Measurements from ENCODE around the gene LCA5L. TPM values are rescaled to one million over a fixed set of nuclear protein-coding genes. Genes with fewer than 3 reads are reported as not detected.
A peak's percentile ranks its signal among the peaks of the same experiment; 100 is the strongest.

The LCA5L gene
- total and polyA plus RNA-seq, 2 of the 13 experiments (the other 11 are each of a cell fraction or from before 2014, with no cell fraction given), result 0.13 to 0.55 TPM

- TF ChIP-seq, protein P1, sequence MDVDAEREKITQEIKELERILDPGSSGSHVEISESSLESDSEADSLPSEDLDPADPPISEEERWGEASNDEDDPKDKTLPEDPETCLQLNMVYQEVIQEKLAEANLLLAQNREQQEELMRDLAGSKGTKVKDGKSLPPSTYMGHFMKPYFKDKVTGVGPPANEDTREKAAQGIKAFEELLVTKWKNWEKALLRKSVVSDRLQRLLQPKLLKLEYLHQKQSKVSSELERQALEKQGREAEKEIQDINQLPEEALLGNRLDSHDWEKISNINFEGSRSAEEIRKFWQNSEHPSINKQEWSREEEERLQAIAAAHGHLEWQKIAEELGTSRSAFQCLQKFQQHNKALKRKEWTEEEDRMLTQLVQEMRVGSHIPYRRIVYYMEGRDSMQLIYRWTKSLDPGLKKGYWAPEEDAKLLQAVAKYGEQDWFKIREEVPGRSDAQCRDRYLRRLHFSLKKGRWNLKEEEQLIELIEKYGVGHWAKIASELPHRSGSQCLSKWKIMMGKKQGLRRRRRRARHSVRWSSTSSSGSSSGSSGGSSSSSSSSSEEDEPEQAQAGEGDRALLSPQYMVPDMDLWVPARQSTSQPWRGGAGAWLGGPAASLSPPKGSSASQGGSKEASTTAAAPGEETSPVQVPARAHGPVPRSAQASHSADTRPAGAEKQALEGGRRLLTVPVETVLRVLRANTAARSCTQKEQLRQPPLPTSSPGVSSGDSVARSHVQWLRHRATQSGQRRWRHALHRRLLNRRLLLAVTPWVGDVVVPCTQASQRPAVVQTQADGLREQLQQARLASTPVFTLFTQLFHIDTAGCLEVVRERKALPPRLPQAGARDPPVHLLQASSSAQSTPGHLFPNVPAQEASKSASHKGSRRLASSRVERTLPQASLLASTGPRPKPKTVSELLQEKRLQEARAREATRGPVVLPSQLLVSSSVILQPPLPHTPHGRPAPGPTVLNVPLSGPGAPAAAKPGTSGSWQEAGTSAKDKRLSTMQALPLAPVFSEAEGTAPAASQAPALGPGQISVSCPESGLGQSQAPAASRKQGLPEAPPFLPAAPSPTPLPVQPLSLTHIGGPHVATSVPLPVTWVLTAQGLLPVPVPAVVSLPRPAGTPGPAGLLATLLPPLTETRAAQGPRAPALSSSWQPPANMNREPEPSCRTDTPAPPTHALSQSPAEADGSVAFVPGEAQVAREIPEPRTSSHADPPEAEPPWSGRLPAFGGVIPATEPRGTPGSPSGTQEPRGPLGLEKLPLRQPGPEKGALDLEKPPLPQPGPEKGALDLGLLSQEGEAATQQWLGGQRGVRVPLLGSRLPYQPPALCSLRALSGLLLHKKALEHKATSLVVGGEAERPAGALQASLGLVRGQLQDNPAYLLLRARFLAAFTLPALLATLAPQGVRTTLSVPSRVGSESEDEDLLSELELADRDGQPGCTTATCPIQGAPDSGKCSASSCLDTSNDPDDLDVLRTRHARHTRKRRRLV (CRISPR knock-in tag; IDR thresholded peaks at IDR 0.05), result 0 out of 2 replicates have a peak, but pooled peaks have one; percentile 29
- TF ChIP-seq ZNF292 (CRISPR knock-in tag; IDR thresholded peaks at IDR 0.05; ENCODE audit: borderline replicate concordance, low read depth) (0 out of 2 replicates have a peak, but pooled peaks have one; percentile 22), ZSCAN5A (CRISPR knock-in tag; IDR thresholded peaks at IDR 0.05; ENCODE audit: borderline replicate concordance) (peak; percentile 30; the same call in 1 of the 2 replicates), IRX3 (CRISPR knock-in tag; IDR thresholded peaks at IDR 0.05; ENCODE audit: borderline replicate concordance, low read depth) (no peak), RARG (CRISPR knock-in tag; IDR thresholded peaks at IDR 0.05; ENCODE audit: low read depth) (no peak), RXRB (CRISPR knock-in tag; IDR thresholded peaks at IDR 0.05; ENCODE audit: borderline replicate concordance) (no peak), ELF1 (CRISPR knock-in tag; IDR thresholded peaks at IDR 0.05) (peak; percentile 31; the same call in 1 of the 2 replicates), MYC (CRISPR knock-in tag; IDR thresholded peaks at IDR 0.05; ENCODE audit: borderline replicate concordance) (peak; percentile 24; the same call in 1 of the 2 replicates), ZNF607 (CRISPR knock-in tag; IDR thresholded peaks at IDR 0.05; ENCODE audit: borderline replicate concordance) (no peak), SUZ12 (IDR thresholded peaks at IDR 0.05; ENCODE audit: low read depth, low read length) (no peak), KMT2B (CRISPR knock-in tag; IDR thresholded peaks at IDR 0.05) (peak; percentile 42; the same call in 1 of the 2 replicates), IKZF4 (CRISPR knock-in tag; IDR thresholded peaks at IDR 0.05; ENCODE audit: borderline replicate concordance, low read depth, not compliant biosample characterization) (no peak), HBP1 (CRISPR knock-in tag; IDR thresholded peaks at IDR 0.05; ENCODE audit: low read depth) (no peak), JARID2 (CRISPR knock-in tag; IDR thresholded peaks at IDR 0.05; ENCODE audit: insufficient replicate concordance) (no peak), ZNF670 (CRISPR knock-in tag; IDR thresholded peaks at IDR 0.05; ENCODE audit: borderline replicate concordance) (no peak)
- TF ChIP-seq, protein P2, sequence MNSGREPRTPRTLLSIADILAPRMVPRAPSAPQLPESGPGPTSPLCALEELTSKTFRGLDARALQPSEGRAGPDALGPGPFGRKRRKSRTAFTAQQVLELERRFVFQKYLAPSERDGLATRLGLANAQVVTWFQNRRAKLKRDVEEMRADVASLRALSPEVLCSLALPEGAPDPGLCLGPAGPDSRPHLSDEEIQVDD (CRISPR knock-in tag; IDR thresholded peaks at IDR 0.05; ENCODE audit: borderline replicate concordance), result no peak
- TF ChIP-seq, protein P3, sequence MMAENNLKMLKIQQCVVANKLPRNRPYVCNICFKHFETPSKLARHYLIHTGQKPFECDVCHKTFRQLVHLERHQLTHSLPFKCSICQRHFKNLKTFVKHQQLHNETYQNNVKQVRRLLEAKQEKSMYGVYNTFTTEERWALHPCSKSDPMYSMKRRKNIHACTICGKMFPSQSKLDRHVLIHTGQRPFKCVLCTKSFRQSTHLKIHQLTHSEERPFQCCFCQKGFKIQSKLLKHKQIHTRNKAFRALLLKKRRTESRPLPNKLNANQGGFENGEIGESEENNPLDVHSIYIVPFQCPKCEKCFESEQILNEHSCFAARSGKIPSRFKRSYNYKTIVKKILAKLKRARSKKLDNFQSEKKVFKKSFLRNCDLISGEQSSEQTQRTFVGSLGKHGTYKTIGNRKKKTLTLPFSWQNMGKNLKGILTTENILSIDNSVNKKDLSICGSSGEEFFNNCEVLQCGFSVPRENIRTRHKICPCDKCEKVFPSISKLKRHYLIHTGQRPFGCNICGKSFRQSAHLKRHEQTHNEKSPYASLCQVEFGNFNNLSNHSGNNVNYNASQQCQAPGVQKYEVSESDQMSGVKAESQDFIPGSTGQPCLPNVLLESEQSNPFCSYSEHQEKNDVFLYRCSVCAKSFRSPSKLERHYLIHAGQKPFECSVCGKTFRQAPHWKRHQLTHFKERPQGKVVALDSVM (CRISPR knock-in tag; IDR thresholded peaks at IDR 0.05), result no peak
Observed at GRCh38 chr21:39379986-39380891, 65.3 kb downstream of the LCA5L start (continued).
